ENCODE results near the gene VARS1. TPM values are rescaled to one million over a fixed set of nuclear protein-coding genes. Genes with fewer than 3 reads are reported as not detected.
"Not testable (repeated sequence)": the region's sequence is repeated elsewhere in the genome, so short reads cannot be mapped to it uniquely, and the experiment has no call there.

VARS1 gene
- total RNA-seq, 1 donor from 2014 or later: 42.5 TPM

- peak; percentile 65 for DNase-seq
Observed at GRCh38 chr6:31821301-31822035, 25.9 kb upstream of the VARS1 start.

GRCh38 chr6:31820399-31820798 is 24.8 kb upstream of the VARS1 start:
- DNase-seq: not testable (repeated sequence)

GRCh38 chr6:31819871-31820299 is 24.3 kb upstream of the VARS1 start:
- no peak for DNase-seq

DNA sequence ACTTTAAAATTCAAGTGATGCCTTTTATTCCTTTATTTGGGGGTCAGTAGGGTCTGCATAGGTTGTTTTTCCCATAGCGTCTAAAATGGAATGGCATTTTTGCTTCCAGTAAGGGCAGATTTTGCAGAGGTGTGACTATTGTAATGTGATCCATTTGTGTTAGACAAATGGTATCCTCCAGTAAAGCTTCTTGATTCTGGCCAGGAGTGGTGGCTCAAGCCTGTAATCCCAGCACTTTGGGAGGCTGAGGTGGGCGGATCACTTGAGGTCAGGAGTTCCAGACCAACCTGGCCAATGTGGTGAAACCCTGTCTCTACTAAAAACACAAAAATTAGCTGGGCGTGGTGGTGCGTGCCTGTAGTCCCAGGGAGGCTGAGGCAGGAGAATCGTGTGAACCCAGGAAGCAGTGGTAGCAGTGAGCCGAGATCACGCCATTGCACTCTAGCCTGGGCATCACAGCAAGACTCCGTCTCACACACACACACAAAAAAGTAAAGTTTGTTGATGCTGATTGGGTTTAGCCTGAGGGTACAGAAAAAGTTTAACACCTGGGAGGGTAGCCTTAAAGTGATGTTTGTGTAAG is 22.5 kb upstream of the VARS1 start:
- DNase-seq: not testable (repeated sequence)

DNA sequence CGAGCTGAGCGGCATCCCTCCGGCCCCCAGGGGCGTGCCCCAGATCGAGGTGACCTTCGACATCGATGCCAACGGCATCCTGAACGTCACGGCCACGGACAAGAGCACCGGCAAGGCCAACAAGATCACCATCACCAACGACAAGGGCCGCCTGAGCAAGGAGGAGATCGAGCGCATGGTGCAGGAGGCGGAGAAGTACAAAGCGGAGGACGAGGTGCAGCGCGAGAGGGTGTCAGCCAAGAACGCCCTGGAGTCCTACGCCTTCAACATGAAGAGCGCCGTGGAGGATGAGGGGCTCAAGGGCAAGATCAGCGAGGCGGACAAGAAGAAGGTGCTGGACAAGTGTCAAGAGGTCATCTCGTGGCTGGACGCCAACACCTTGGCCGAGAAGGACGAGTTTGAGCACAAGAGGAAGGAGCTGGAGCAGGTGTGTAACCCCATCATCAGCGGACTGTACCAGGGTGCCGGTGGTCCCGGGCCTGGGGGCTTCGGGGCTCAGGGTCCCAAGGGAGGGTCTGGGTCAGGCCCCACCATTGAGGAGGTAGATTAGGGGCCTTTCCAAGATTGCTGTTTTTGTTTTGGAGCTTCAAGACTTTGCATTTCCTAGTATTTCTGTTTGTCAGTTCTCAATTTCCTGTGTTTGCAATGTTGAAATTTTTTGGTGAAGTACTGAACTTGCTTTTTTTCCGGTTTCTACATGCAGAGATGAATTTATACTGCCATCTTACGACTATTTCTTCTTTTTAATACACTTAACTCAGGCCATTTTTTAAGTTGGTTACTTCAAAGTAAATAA is 21.8 kb upstream of the VARS1 start:
- not testable (repeated sequence) for DNase-seq

GRCh38 chr6:31815025-31815838 is 19.7 kb upstream of the VARS1 start, which contains the start of the genes HSPA1A and HSPA1L:
TSS of gene HSPA1A (plus strand) at chr6:31815543. CDS start at chr6:31815757, 214 bp downstream.
TSS of gene HSPA1L (minus strand) at chr6:31815283. CDS start at chr6:31811972, 3,311 bp downstream.
- DNase-seq: peak; percentile 98

DNA sequence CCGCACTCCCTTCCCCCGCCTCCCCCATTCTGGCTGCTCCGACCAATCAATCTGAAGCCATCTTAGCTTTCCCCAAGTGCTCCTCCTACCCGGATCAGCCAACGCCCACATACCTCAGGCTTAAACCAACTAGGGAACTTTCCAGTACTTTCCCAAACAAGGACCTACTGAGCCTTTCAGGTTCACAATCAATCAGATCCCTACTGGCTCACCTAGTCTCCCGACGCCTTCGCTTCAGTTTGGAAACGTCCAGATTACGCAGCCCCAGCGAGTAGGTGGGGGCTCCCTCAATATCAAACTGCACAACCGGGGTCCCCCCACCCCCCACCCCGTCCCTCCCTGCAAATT is 19.1 kb upstream of the VARS1 start:
- DNase-seq: peak; percentile 99

DNA sequence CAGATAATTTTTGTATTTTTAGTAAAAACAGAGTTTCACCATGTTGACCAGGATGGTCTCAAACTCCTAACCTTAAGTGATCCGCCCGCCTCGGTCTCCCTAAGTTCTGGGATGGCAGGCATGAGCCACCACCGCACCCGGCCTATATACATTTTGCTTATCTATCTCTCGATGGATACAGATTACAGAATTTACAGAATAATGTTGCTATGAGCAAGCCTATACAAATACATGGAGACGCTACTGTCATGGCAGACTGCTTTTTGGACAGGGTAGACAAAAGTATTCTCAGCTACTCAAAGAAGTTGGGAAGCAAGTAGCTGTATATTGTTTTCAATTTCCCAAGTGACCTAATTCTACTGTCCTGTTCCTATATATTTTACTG is 17.9 kb upstream of the VARS1 start:
- no peak for DNase-seq

GRCh38 chr6:31811645-31812044 is 16.1 kb upstream of the VARS1 start:
- DNase-seq: no peak

DNA sequence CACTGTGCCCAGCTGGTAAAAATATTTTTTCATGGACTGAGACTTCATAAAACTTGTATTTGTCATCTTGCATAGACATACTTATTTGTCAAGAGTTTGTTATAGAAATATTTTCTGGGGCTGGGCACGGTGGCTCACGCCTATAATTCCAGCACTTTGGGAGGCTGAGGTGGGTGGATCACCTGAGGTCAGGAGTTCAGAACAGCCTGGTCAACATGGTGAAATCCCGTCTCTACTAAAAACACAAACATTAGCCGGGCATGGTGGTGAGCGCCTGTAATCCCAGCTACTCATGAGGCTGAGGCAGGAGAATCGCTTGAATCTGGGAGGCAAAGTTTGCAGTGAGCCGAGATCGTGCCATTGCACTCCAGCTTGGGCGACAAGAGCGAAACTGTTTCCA is 13.0 kb upstream of the VARS1 start:
- not testable (repeated sequence) for DNase-seq

DNA sequence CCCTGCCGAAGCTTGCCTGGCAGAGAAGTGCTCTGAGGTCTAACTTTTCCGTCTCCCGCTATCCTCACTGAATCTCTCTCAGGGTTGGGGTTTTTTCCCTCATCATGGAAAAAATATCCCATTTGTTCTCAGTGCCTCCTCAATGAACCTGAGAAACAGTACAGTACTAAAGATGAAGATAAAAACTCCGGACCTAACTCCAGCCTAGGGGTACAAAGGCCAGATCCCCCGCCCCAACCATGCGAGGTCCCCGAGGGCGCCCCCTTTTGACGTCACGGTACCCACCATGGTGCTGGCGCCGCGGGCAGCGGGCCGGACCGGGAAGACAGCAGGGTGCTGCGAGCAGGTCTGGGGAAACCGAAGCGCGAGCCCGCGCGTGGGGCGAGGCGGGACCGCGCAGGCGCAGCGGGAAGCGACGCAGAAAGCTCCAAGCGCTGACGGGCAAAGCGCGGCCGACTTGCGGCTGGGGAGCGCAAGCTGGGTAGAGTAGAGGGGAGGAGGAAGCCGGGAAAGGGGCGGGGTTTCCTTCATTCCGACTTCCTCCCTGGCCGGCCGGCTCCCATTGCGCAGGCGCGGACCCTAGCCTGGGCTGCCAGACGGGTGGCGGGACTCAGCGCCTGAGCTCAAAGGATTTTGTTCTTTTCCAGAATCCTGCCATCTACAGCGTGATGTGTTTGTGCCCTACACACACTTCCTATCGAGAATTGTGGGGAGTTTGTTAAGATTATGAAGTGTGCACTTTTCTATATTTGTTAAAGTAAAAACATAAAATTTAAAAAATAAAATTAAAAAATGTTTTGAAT is 11.1 kb upstream of the VARS1 start, which contains the start of gene LSM2:
Gene LSM2, minus strand, starts transcription at position 497 of the 803 bp plus-strand sequence. Its CDS starts 209 bp downstream, at position 288.
- DNase-seq: peak; percentile 99

DNA sequence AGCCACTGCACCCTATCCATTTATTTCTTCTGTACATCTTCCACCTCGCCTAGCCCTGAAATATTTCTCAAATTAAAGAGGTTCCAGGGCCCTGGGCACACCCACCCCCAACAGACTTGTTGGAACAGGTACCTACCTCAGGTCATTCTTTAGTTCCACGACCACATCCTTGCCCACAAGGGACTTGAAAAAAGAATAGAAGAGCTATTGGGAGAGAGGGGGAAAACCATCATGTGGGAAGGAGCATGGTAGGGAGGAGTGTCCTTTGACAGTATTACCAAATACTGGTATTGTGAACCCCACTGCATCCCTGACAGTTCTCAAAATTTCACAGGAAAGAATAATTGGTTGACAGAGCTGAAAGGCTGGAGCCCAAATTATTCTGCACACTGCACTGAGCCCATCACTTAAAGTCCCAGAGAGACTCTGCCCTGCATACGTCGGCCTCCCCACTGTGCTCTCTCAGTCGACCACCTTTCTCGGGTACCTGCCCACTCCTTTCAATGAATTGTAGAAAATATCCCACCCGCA is 10.5 kb upstream of the VARS1 start:
- DNase-seq: no peak

GRCh38 chr6:31801031-31801927 is 5.7 kb upstream of the VARS1 start:
- DNase-seq: not testable (repeated sequence)

GRCh38 chr6:31799781-31800180 is 4.2 kb upstream of the VARS1 start:
- no peak for DNase-seq

GRCh38 chr6:31797588-31797987 is 2.0 kb upstream of the VARS1 start:
- no peak for DNase-seq

GRCh38 chr6:31796993-31797385 is 1.4 kb upstream of the VARS1 start:
- no peak for DNase-seq

- peak; percentile 31 for DNase-seq
Observed at GRCh38 chr6:31794866-31795615, 511 bp downstream of the VARS1 start.

GRCh38 chr6:31794294-31794865 is 1.2 kb downstream of the VARS1 start:
- peak; percentile 30 for DNase-seq

- not testable (repeated sequence) for DNase-seq
Observed at GRCh38 chr6:31793927-31794245, 1.7 kb downstream of the VARS1 start.
